Neural progenitor cell (in vitro differentiated cells): ENCODE measurements around the gene GALNTL6. TPM values are rescaled to one million over a fixed set of nuclear protein-coding genes. Genes with fewer than 3 reads are reported as not detected.

Source experiments
- DNase-seq: peaks from one replicate; pipeline ENCODE4 v3.0.0-alpha.2; 2016; ENCODE audit warnings: low spot score
- H2AFZ ChIP-seq: fragments of 200-600 bp; sonication (generic); replicated peaks from 2 replicates; pipeline ENCODE4 v1.6.1; 2016; ENCODE audit warnings: antibody characterized with exemption
- H3F3A ChIP-seq: fragments of 200-600 bp; sonication (generic); 2 replicates; pipeline ENCODE4 v1.6.1; 2016; ENCODE audit warnings: antibody characterized with exemption, low read depth
- H3K27ac ChIP-seq: fragments of 200-600 bp; sonication (generic); 2 replicates; pipeline ENCODE4 v1.5.1; 2016; ENCODE audit warnings: mild to moderate bottlenecking
- H3K27me3 ChIP-seq: fragments of 200-600 bp; sonication (generic); 2 replicates; pipeline ENCODE4 v1.6.1; 2016; ENCODE audit warnings: mild to moderate bottlenecking, moderate library complexity
- H3K36me3 ChIP-seq: fragments of 200-600 bp; sonication (generic); 2 replicates; pipeline ENCODE4 v1.5.1; 2016
- H3K4me1 ChIP-seq: fragments of 200-600 bp; sonication (generic); 2 replicates; pipeline ENCODE4 v1.6.1; 2016; ENCODE audit warnings: mixed run types
- H3K4me2 ChIP-seq: fragments of 200-600 bp; sonication (generic); 2 replicates; pipeline ENCODE4 v1.6.1; 2016
- H3K4me3 ChIP-seq: fragments of 200-600 bp; sonication (generic); 2 replicates; pipeline ENCODE4 v1.5.1; 2016
- H3K79me2 ChIP-seq: fragments of 200-600 bp; sonication (generic); 2 replicates; pipeline ENCODE4 v1.6.1; 2016; ENCODE audit warnings: low read depth
- H3K9ac ChIP-seq: fragments of 200-600 bp; sonication (generic); 2 replicates; pipeline ENCODE4 v1.6.1; 2016
- H3K9me3 ChIP-seq: fragments of 200-600 bp; sonication (generic); 2 replicates; pipeline ENCODE4 v1.5.1; 2016; ENCODE audit warnings: low read depth
- H4K20me1 ChIP-seq: fragments of 200-600 bp; sonication (generic); 2 replicates; pipeline ENCODE4 v1.6.1; 2016; ENCODE audit warnings: low read depth
- H3K27ac Mint-ChIP-seq: 3 replicates; pipeline ENCODE4 v1.8.0; 2021; ENCODE audit warnings: mixed read lengths
- H3K27me3 Mint-ChIP-seq: 2 replicates; pipeline ENCODE4 v1.8.0; 2022; ENCODE audit warnings: low read depth, mild to moderate bottlenecking, inconsistent platforms, moderate library complexity, mixed read lengths; ENCODE audit not compliant: insufficient read depth
- H3K36me3 Mint-ChIP-seq: 3 replicates; pipeline ENCODE4 v1.8.0; 2021; ENCODE audit warnings: mixed read lengths
- H3K4me1 Mint-ChIP-seq: 3 replicates; pipeline ENCODE4 v1.8.0; 2021; ENCODE audit warnings: mixed read lengths
- H3K4me3 Mint-ChIP-seq: 3 replicates; pipeline ENCODE4 v1.8.0; 2021; ENCODE audit warnings: mild to moderate bottlenecking, moderate library complexity, mixed read lengths
- H3K9me3 Mint-ChIP-seq: 3 replicates; pipeline ENCODE4 v1.8.0; 2020; ENCODE audit warnings: mixed read lengths
- EZH2 ChIP-seq: fragments of 200-600 bp; sonication (generic); IDR thresholded peaks from 2 replicates; pipeline ENCODE4 v1.6.1; 2017; ENCODE audit warnings: antibody characterized with exemption, mild to moderate bottlenecking, moderate library complexity
- EZH2phosphoT487 ChIP-seq: fragments of 200-600 bp; sonication (generic); IDR thresholded peaks from 2 replicates; pipeline ENCODE4 v1.6.1; 2017; ENCODE audit warnings: antibody characterized with exemption
- total RNA-seq: library from RNA; depleted of rRNA; stranded (reverse); fragments of >200 nt; gene quantifications from 2 replicates; pipeline ENCODE4 v1.2.3, GENCODE V29; 2015; ENCODE audit warnings: low replicate concordance
- TF ChIP-seq, protein P1 (sequence below): fragments of 200-600 bp; sonication (generic); IDR thresholded peaks from 2 replicates; pipeline ENCODE4 v1.5.1; 2017; ENCODE audit warnings: antibody characterized with exemption, mild to moderate bottlenecking

Gene GALNTL6
- total RNA-seq, 1 donor from 2014 or later, result 0.15 TPM

DNA sequence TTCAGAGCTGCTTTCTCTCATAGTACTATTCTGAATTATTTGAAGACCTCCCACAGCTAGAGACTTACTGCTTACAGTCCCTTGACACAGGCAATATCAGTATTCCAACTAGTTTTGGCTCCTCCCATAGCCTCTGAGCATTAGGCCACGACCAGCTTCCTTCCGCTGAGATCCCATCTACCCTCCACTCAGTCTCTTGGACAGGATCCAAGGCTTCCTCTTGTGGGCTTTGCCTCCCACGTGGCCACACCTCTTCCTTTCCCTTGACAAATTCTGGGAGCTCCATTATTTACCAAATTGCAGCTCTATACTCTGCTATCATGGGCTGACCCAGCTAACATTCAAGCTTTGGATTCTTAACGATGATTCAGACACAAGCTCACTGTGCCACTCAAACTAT, 885.1 kb downstream of the GALNTL6 start:
- H3K27ac Mint-ChIP-seq, result no peak overlapping the region
- no peaks in the 10 kb centered on the region for H3K36me3 Mint-ChIP-seq
- H3K9me3 Mint-ChIP-seq, result peaks cover 4% of the 10 kb centered on the region
- no peaks in the 10 kb centered on the region for H3K79me2 ChIP-seq
- no peaks in the 10 kb centered on the region for H4K20me1 ChIP-seq
- H2AFZ ChIP-seq, result no peak overlapping the region
- no peak overlapping the region for H3K4me2 ChIP-seq
- H3K9me3 ChIP-seq, result no peaks in the 10 kb centered on the region
- no peak overlapping the region for H3K4me3 Mint-ChIP-seq
- no peaks in the 10 kb centered on the region for H3K36me3 ChIP-seq
- H3K9ac ChIP-seq, result no peak overlapping the region
- no peaks in the 10 kb centered on the region for H3K27me3 ChIP-seq
- H3K4me1 Mint-ChIP-seq, result no peaks in the 10 kb centered on the region
- H3F3A ChIP-seq, result no peaks in the 10 kb centered on the region
- DNase-seq, result no peak
- H3K4me3 ChIP-seq, result no peak overlapping the region
- H3K4me1 ChIP-seq, result peaks cover 8% of the 10 kb centered on the region
- H3K27me3 Mint-ChIP-seq, result no peaks in the 10 kb centered on the region
- TF ChIP-seq, protein P1, sequence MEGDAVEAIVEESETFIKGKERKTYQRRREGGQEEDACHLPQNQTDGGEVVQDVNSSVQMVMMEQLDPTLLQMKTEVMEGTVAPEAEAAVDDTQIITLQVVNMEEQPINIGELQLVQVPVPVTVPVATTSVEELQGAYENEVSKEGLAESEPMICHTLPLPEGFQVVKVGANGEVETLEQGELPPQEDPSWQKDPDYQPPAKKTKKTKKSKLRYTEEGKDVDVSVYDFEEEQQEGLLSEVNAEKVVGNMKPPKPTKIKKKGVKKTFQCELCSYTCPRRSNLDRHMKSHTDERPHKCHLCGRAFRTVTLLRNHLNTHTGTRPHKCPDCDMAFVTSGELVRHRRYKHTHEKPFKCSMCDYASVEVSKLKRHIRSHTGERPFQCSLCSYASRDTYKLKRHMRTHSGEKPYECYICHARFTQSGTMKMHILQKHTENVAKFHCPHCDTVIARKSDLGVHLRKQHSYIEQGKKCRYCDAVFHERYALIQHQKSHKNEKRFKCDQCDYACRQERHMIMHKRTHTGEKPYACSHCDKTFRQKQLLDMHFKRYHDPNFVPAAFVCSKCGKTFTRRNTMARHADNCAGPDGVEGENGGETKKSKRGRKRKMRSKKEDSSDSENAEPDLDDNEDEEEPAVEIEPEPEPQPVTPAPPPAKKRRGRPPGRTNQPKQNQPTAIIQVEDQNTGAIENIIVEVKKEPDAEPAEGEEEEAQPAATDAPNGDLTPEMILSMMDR, result no peak
- TF ChIP-seq EZH2phosphoT487, result no peak
- no peak for TF ChIP-seq EZH2
- no peak overlapping the region for H3K27ac ChIP-seq

GRCh38 chr4:172705565-172705964, 892.4 kb downstream of the GALNTL6 start:
- no peak overlapping the region for H3K4me3 ChIP-seq
- no peak overlapping the region for H2AFZ ChIP-seq
- no peak overlapping the region for H3K27ac ChIP-seq
- Mint-ChIP-seq H3K36me3 (peaks cover 8% of the 10 kb centered on the region), H3K4me1 (peaks cover 15% of the 10 kb centered on the region), H3K27ac (no peak overlapping the region), H3K9me3 (peaks cover 27% of the 10 kb centered on the region), H3K27me3 (peaks cover 6% of the 10 kb centered on the region), H3K4me3 (no peak overlapping the region)
- DNase-seq, result no peak
- H3K79me2 ChIP-seq, result no peaks in the 10 kb centered on the region
- peaks cover 22% of the 10 kb centered on the region for H3K4me1 ChIP-seq
- H3K9ac ChIP-seq, result no peak overlapping the region
- H3F3A ChIP-seq, result peaks cover 6% of the 10 kb centered on the region
- no peaks in the 10 kb centered on the region for H3K27me3 ChIP-seq
- H4K20me1 ChIP-seq, result no peaks in the 10 kb centered on the region
- no peaks in the 10 kb centered on the region for H3K36me3 ChIP-seq
- H3K4me2 ChIP-seq, result no peak overlapping the region
- H3K9me3 ChIP-seq, result peaks cover 8% of the 10 kb centered on the region
- TF ChIP-seq, protein P1, result no peak
- TF ChIP-seq EZH2, result no peak
- TF ChIP-seq EZH2phosphoT487, result no peak

DNA sequence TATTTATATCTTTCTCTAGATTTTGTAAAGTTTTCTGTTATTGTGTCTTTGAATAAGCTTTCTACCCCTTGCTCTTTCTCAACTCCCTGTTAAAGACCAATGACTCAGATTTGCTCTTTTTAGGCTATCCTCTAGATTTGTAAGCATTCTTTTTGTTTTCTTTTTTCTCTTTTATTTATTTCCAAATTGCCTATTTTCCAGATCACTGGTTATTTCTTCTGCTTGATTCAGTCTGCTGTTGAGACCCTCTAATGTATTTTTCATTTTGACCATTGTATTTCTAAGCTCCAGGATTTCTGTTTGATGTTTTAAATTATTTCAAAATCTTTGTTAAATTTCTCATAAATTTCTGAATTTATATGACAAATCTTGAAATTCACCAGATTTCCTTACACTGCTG, 892.8 kb downstream of the GALNTL6 start:
- no peak overlapping the region for H3K27ac ChIP-seq
- H3K9me3 Mint-ChIP-seq, result peaks cover 27% of the 10 kb centered on the region
- no peaks in the 10 kb centered on the region for H3K36me3 ChIP-seq
- H3K36me3 Mint-ChIP-seq, result peaks cover 8% of the 10 kb centered on the region
- H3F3A ChIP-seq, result peaks cover 10% of the 10 kb centered on the region
- no peaks in the 10 kb centered on the region for H3K27me3 ChIP-seq
- no peak for DNase-seq
- no peaks in the 10 kb centered on the region for H3K79me2 ChIP-seq
- TF ChIP-seq EZH2, result no peak
- TF ChIP-seq, protein P1, result no peak
- no peak for TF ChIP-seq EZH2phosphoT487
- H3K4me3 Mint-ChIP-seq, result no peak overlapping the region
- H2AFZ ChIP-seq, result no peak overlapping the region
- H3K27me3 Mint-ChIP-seq, result peaks cover 6% of the 10 kb centered on the region
- no peaks in the 10 kb centered on the region for H4K20me1 ChIP-seq
- H3K27ac Mint-ChIP-seq, result no peak overlapping the region
- peaks cover 26% of the 10 kb centered on the region for H3K4me1 ChIP-seq
- H3K9me3 ChIP-seq, result peaks cover 8% of the 10 kb centered on the region
- no peak overlapping the region for H3K4me2 ChIP-seq
- H3K4me1 Mint-ChIP-seq, result peaks cover 15% of the 10 kb centered on the region
- H3K9ac ChIP-seq, result no peak overlapping the region
- H3K4me3 ChIP-seq, result no peak overlapping the region

GRCh38 chr4:172707622-172708021, 894.4 kb downstream of the GALNTL6 start:
- no peak for DNase-seq
- Histone ChIP-seq H3F3A (peaks cover 14% of the 10 kb centered on the region), H3K27ac (no peak overlapping the region), H4K20me1 (no peaks in the 10 kb centered on the region), H3K79me2 (no peaks in the 10 kb centered on the region), H3K4me3 (no peak overlapping the region), H3K36me3 (no peaks in the 10 kb centered on the region), H2AFZ (no peak overlapping the region), H3K9ac (no peak overlapping the region), H3K4me2 (no peak overlapping the region), H3K4me1 (peaks cover 32% of the 10 kb centered on the region), H3K27me3 (no peaks in the 10 kb centered on the region), H3K9me3 (peaks cover 8% of the 10 kb centered on the region)
- Mint-ChIP-seq H3K27me3 (peaks cover 8% of the 10 kb centered on the region), H3K4me1 (peaks cover 15% of the 10 kb centered on the region), H3K4me3 (no peak overlapping the region), H3K36me3 (peaks cover 8% of the 10 kb centered on the region), H3K9me3 (peaks cover 29% of the 10 kb centered on the region), H3K27ac (no peak overlapping the region)
- TF ChIP-seq EZH2phosphoT487 (no peak), EZH2 (no peak)
- TF ChIP-seq, protein P1, result no peak
